ENCODE data around the gene FGF18.

- TF ChIP-seq CTCF (conservative IDR thresholded peaks at IDR 0.05; ENCODE audit: low read length), result no peak
- no peak for TF ChIP-seq EZH2phosphoT487 (IDR thresholded peaks at IDR 0.05; ENCODE audit: borderline replicate concordance)
Measured at GRCh38 chr5:171477101-171477500, 57.7 kb downstream of the FGF18 start.

Data from Loucy (cell line).